Urothelium cell line (cell line): ENCODE data around the gene MED19.
A peak's percentile ranks its signal among the peaks of the same experiment; 100 is the strongest.
"Not testable (repeated sequence)": the region's sequence is repeated elsewhere in the genome, so short reads cannot be mapped to it uniquely, and the experiment has no call there.

Source experiments
- DNase-seq: peaks from one replicate; pipeline ENCODE4 v3.0.0; 2011; ENCODE audit warnings: low spot score, mixed read lengths
- FAIRE-seq: peaks from 2 replicates; lab custom pipeline; 2011; peaks lifted over from hg19 to GRCh38; lab: Jason Lieb, UNC

MED19 gene

GRCh38 chr11:57711414-57712255, at the start of gene MED19:
Gene MED19 (minus strand): TSS chr11:57712215. CDS start chr11:57712179, 36 bp downstream.
- FAIRE-seq (no peak), DNase-seq (peak; percentile 86)

- DNase-seq (no peak), FAIRE-seq (no peak)
Measured at GRCh38 chr11:57758174-57758573, 46.2 kb upstream of the MED19 start.

GRCh38 chr11:57752954-57753353, 40.9 kb upstream of the MED19 start:
- DNase-seq (no peak), FAIRE-seq (no peak)

- FAIRE-seq: no peak
- peak; percentile 40 for DNase-seq
Measured at GRCh38 chr11:57751676-57752253, 39.8 kb upstream of the MED19 start, which contains the start of gene BTBD18. Gene BTBD18 (minus strand): TSS chr11:57751819. CDS start chr11:57751188, 631 bp downstream.

DNA sequence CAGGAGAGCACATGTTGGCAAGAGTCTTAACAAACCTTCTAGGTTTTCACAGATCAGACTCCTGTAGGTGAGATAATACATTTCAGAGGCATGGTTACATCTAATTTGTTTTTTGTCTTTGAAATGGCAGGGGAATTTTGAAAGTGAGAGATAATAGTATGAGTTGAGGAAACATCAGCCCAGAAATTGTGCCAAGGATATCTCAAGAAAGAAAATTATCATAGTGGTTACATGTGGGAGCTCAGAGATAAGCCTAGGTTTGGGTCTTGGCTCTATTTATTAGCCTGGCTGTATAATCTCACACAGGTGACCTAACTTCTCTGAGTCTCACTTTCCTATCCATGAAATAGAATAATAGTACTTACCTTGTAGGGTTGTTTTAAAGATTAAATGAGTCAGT, 39.2 kb upstream of the MED19 start:
- DNase-seq (no peak), FAIRE-seq (no peak)

GRCh38 chr11:57746920-57747319, 34.9 kb upstream of the MED19 start:
- DNase-seq (no peak), FAIRE-seq (no peak)

- FAIRE-seq: no peak
- DNase-seq: no peak
Measured at GRCh38 chr11:57745206-57745605, 33.2 kb upstream of the MED19 start.

DNA sequence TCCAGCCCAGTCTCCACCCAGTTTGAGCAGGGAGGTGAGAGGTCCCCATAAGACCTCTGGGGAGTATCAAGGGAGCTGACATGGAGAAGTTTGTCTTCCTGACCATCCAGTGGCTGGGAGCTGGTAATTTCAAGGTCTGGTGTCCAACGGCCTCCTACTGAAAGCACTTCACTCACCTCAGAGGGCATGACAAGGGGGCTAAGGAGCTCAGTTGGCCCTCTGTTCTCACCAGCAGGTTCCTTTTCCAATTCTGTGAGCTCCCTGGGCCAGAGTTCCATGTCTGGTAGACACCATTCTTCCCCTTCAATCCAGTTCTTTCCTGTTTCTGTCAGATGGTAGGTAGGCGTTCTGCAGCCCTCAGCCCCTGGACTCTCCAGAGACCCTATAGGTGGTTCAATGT, 32.3 kb upstream of the MED19 start:
- DNase-seq (no peak), FAIRE-seq (no peak)

- no peak for DNase-seq
- FAIRE-seq: no peak
Measured at GRCh38 chr11:57742087-57742452, 30.1 kb upstream of the MED19 start.

DNA sequence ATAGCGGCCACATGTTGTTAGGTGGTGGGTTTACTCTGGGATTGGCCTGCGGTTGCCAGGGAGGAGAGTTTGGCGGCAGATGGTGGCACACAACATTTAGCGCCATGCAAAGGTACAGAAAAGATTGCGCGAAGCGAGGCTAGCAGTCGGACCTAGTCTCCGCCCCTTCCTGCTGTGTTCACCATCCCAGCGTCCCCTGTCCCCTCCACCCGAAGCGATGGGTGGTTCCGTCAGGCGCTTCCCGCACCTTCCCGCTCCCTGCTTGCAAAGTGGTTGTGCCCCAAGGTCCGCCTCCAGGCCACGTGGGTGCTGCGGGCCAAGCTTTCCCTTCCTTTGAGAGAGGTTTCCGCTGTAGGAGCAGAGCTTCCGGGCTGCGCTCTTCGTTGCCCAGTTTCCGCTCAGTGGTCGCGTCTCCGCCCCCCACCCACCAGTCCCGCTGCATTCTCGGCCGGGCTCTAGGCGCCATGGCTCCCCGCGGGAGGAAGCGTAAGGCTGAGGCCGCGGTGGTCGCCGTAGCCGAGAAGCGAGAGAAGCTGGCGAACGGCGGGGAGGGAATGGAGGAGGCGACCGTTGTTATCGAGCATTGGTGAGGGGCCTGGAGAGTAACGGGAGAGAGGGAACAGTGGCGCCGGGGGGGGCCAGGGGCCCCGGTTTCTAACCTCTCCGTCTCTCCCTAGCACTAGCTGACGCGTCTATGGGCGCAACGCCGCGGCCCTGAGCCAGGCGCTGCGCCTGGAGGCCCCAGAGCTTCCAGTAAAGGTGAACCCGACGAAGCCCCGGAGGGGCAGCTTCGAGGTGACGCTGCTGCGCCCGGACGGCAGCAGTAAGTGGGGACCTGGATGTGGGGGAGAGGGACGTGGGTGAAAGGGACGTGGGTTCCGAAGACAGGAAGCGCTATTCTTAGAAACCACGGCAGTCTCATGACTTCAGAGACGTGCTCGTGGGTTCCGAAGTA, 29.4 kb upstream of the MED19 start, which contains the start of gene SELENOH:
SELENOH (plus strand) TSS at position 360 of the 955 bp plus-strand sequence; CDS start at position 465, 105 bp downstream.
- DNase-seq: peak; percentile 97
- peak; percentile 82 for FAIRE-seq

- FAIRE-seq (no peak), DNase-seq (no peak)
Measured at GRCh38 chr11:57735619-57736298, 23.7 kb upstream of the MED19 start.

- DNase-seq (no peak), FAIRE-seq (no peak)
Measured at GRCh38 chr11:57732661-57733060, 20.6 kb upstream of the MED19 start.

DNA sequence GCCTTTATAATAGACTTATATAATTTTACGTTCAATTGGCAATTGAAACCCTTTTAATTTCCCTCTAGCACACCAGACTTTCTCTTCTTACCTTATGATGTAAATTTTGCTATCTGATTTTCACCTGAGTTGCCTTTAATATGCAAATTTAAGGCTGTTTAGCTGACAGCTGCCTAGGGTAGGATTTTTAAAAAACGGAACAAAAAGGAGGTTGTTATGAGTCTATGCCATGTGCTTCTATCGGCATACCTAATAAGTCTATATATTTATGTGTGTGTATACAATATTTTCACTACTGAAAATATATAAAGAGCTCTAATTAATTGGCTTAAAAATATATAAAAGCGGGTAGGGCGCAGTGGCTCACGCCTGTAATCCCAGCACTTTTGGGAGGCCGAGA, 17.5 kb upstream of the MED19 start:
- no peak for FAIRE-seq
- DNase-seq: no peak

DNA sequence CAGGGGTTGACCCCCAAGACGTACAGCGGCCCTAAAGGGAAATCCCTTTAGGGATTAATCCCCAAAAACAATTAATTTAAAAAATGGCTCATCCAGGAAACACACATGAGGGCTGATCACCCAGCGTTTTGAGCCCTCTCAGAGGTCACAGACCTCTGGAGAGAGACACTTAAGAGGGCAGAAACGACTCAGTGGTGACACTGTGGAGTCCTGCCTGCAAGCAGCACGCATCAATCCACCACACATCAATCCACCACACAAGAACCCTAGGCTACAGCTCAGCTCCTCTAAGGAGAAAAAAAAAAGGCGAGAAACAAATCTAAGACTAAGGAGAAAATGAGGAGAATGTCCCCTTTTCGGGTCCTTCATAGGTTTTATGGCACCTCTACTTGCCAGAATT, 16.8 kb upstream of the MED19 start:
- no peak for FAIRE-seq
- DNase-seq: no peak

- FAIRE-seq (no peak), DNase-seq (no peak)
Measured at GRCh38 chr11:57727185-57727584, 15.2 kb upstream of the MED19 start.

- DNase-seq, FAIRE-seq: not testable (repeated sequence)
Measured at GRCh38 chr11:57716726-57717125, 4.7 kb upstream of the MED19 start.

GRCh38 chr11:57713835-57714234, 1.8 kb upstream of the MED19 start:
- FAIRE-seq: no peak
- DNase-seq: no peak

- FAIRE-seq (peak; percentile 77), DNase-seq (peak; percentile 92)
Measured at GRCh38 chr11:57712256-57713150, 488 bp upstream of the MED19 start, which contains the start of gene TMX2. Gene TMX2 (plus strand): TSS chr11:57712593. CDS start chr11:57712619, 26 bp downstream.

DNA sequence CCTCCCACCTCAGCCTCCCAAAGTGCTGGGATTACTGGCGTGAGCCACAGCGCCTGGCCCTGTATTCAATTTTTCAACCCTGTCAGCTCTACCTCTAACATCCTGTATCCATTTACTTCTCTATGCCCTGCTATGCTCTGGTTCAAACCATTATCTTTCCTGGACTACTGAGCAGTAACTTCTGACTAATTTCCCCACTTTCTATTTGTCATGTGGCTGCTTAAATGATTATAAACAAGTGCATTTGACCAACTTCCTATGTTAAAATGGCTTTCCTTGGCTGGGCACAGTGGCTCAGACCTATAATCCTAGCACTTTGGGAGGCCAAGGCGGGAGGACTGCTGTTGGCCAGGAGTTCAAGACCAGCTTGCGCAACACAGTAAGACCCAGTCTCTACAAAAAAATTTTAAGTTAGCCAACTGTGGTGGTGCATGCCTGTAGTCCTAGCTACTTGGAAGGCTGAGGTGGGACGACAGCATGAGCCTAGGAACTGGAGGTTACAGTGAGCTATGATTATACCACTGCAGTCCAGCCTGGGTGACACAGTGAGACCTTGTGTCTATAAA, 2.1 kb downstream of the MED19 start:
- FAIRE-seq (no peak), DNase-seq (no peak)
